ENCODE results near the gene CD93. TPM values are rescaled to one million over a fixed set of nuclear protein-coding genes. Genes with fewer than 3 reads are reported as not detected.

The CD93 gene
- total and polyA plus RNA-seq, 2 donors (not counting 1 experiment from before 2014, with no cell fraction given) = 0.01 TPM; not detected in 1

GRCh38 chr20:23035731-23036130, 50.4 kb downstream of the CD93 start:
- no peak overlapping the region for H3K9ac ChIP-seq (ENCODE audit: insufficient read depth, low read length)
- TF ChIP-seq CTCF (conservative IDR thresholded peaks at IDR 0.05 in 1 of 2, IDR thresholded peaks at IDR 0.05 in 1 of 2; ENCODE audit: low read depth in 1 of 2, low read length in 2 of 2) = no peak
- TF ChIP-seq EZH2 (IDR thresholded peaks at IDR 0.05; ENCODE audit: low read length, missing control alignments) = no peak
- no peaks in the 10 kb centered on the region for H3K36me3 ChIP-seq (ENCODE audit: control insufficient read depth, insufficient read depth, low read length)
- H3K4me2 ChIP-seq (ENCODE audit: extremely low read depth, insufficient read depth, low read length) = no peak overlapping the region
- H3K9me3 ChIP-seq (ENCODE audit: control insufficient read depth, insufficient read depth, low read depth, low read length) = no peaks in the 10 kb centered on the region
- no peak overlapping the region for H3K4me3 ChIP-seq (replicated peaks in 1 of 4; ENCODE audit: control extremely low read depth in 1 of 4, insufficient read depth in 1 of 4, low read depth in 3 of 4, low read length in 4 of 4)
- DNase-seq (ENCODE audit: low read depth in 2 of 2) = no peak
- no peaks in the 10 kb centered on the region for H3K4me1 ChIP-seq (ENCODE audit: control insufficient read depth, extremely low read depth, insufficient read depth, low read length)
- H3K79me2 ChIP-seq (ENCODE audit: control insufficient read depth, insufficient read depth, low read length) = no peaks in the 10 kb centered on the region
- H2AFZ ChIP-seq (ENCODE audit: low read length) = no peak overlapping the region
- H3K27me3 ChIP-seq (ENCODE audit: control insufficient read depth, insufficient read depth, low read length) = peaks cover 15% of the 10 kb centered on the region
- no peak overlapping the region for H3K27ac ChIP-seq (ENCODE audit: insufficient read depth, low read length)
- no peaks in the 10 kb centered on the region for H4K20me1 ChIP-seq (ENCODE audit: control insufficient read depth, extremely low read depth, insufficient read depth, low read length)

GRCh38 chr20:23034721-23035671, 51.1 kb downstream of the CD93 start, which contains the start of gene SSTR4:
Gene SSTR4 (plus strand): TSS chr20:23035312. CDS start chr20:23035484, 172 bp downstream.
- H2AFZ ChIP-seq (ENCODE audit: low read length) = no peak within 1 kb of the TSS
- H3K79me2 ChIP-seq (ENCODE audit: control insufficient read depth, insufficient read depth, low read length) = no peaks in the 10 kb centered on the region
- H3K4me2 ChIP-seq (ENCODE audit: extremely low read depth, insufficient read depth, low read length) = no peak within 1 kb of the TSS
- no peak within 1 kb of the TSS for H3K4me3 ChIP-seq (replicated peaks in 1 of 4; ENCODE audit: control extremely low read depth in 1 of 4, insufficient read depth in 1 of 4, low read depth in 3 of 4, low read length in 4 of 4)
- no peak for DNase-seq (ENCODE audit: low read depth in 2 of 2)
- no peaks in the 10 kb centered on the region for H3K36me3 ChIP-seq (ENCODE audit: control insufficient read depth, insufficient read depth, low read length)
- TF ChIP-seq CTCF (conservative IDR thresholded peaks at IDR 0.05 in 1 of 2, IDR thresholded peaks at IDR 0.05 in 1 of 2; ENCODE audit: low read depth in 1 of 2, low read length in 2 of 2) (no peak), EZH2 (IDR thresholded peaks at IDR 0.05; ENCODE audit: low read length, missing control alignments) (no peak)
- H4K20me1 ChIP-seq (ENCODE audit: control insufficient read depth, extremely low read depth, insufficient read depth, low read length) = no peaks in the 10 kb centered on the region
- peaks cover 15% of the 10 kb centered on the region for H3K27me3 ChIP-seq (ENCODE audit: control insufficient read depth, insufficient read depth, low read length)
- no peaks in the 10 kb centered on the region for H3K9me3 ChIP-seq (ENCODE audit: control insufficient read depth, insufficient read depth, low read depth, low read length)
- H3K9ac ChIP-seq (ENCODE audit: insufficient read depth, low read length) = no peak within 1 kb of the TSS
- H3K27ac ChIP-seq (ENCODE audit: insufficient read depth, low read length) = no peak within 1 kb of the TSS
- H3K4me1 ChIP-seq (ENCODE audit: control insufficient read depth, extremely low read depth, insufficient read depth, low read length) = no peaks in the 10 kb centered on the region

- Histone ChIP-seq H3K9me3 (ENCODE audit: control insufficient read depth, insufficient read depth, low read depth, low read length) (no peaks in the 10 kb centered on the region), H3K27me3 (ENCODE audit: control insufficient read depth, insufficient read depth, low read length) (peaks cover 15% of the 10 kb centered on the region), H3K4me1 (ENCODE audit: control insufficient read depth, extremely low read depth, insufficient read depth, low read length) (no peaks in the 10 kb centered on the region), H3K27ac (ENCODE audit: insufficient read depth, low read length) (no peak overlapping the region), H3K4me2 (ENCODE audit: extremely low read depth, insufficient read depth, low read length) (no peak overlapping the region), H4K20me1 (ENCODE audit: control insufficient read depth, extremely low read depth, insufficient read depth, low read length) (no peaks in the 10 kb centered on the region), H3K36me3 (ENCODE audit: control insufficient read depth, insufficient read depth, low read length) (no peaks in the 10 kb centered on the region), H3K9ac (ENCODE audit: insufficient read depth, low read length) (no peak overlapping the region), H3K4me3 (replicated peaks in 1 of 4; ENCODE audit: control extremely low read depth in 1 of 4, insufficient read depth in 1 of 4, low read depth in 3 of 4, low read length in 4 of 4) (no peak overlapping the region), H3K79me2 (ENCODE audit: control insufficient read depth, insufficient read depth, low read length) (no peaks in the 10 kb centered on the region), H2AFZ (ENCODE audit: low read length) (no peak overlapping the region)
- TF ChIP-seq EZH2 (IDR thresholded peaks at IDR 0.05; ENCODE audit: low read length, missing control alignments) (no peak), CTCF (conservative IDR thresholded peaks at IDR 0.05 in 1 of 2, IDR thresholded peaks at IDR 0.05 in 1 of 2; ENCODE audit: low read depth in 1 of 2, low read length in 2 of 2) (no peak)
- DNase-seq (ENCODE audit: low read depth in 2 of 2) = no peak
Measured at GRCh38 chr20:23033918-23034317, 52.2 kb downstream of the CD93 start.
